Prostate gland (tissue), 2 donors: ENCODE measurements around the gene AFAP1L1. TPM values are rescaled to one million over a fixed set of nuclear protein-coding genes. Genes with fewer than 3 reads are reported as not detected.

Experiments used
- DNase-seq: peaks from one replicate; pipeline ENCODE4 v3.0.0-alpha.2; 2019; ENCODE audit warnings: low spot score
- H3K27ac ChIP-seq, 2 donors: fragments of 200-600 bp; sonication (generic); 2 replicates each; pipeline ENCODE4 v1.5.1; 2017 to 2019
- H3K27me3 ChIP-seq: fragments of 200-600 bp; sonication (generic); replicated peaks from 2 replicates; pipeline ENCODE4 v1.5.1; 2019; ENCODE audit not compliant: insufficient read depth
- H3K36me3 ChIP-seq, 2 donors: fragments of 200-600 bp; sonication (generic); 1 replicate in 1 of 2; 2 replicates in 1 of 2; pipeline versions ENCODE4 v1.5.1 to v1.8.1; 2017 to 2019
- H3K4me1 ChIP-seq: fragments of 200-600 bp; sonication (generic); replicated peaks from 2 replicates; pipeline ENCODE4 v1.5.1; 2019
- H3K4me3 ChIP-seq, 2 donors: fragments of 200-600 bp; sonication (generic); 2 replicates each; pipeline ENCODE4 v1.5.1; 2017 to 2019
- H3K9me3 ChIP-seq: fragments of 200-600 bp; sonication (generic); 2 replicates; pipeline ENCODE4 v1.5.1; 2017
- POLR2A ChIP-seq: fragments of 450-650 bp; IDR thresholded peaks from one replicate; pipeline ENCODE4 v1.6.1; 2016; ENCODE audit warnings: antibody characterized with exemption, mild to moderate bottlenecking
- POLR2AphosphoS5 ChIP-seq: sonication (generic); formaldehyde crosslinking; IDR thresholded peaks from one replicate; pipeline ENCODE4 v1.6.1; 2017; ENCODE audit warnings: antibody characterized with exemption
- WGBS: methylation state at CpG from one replicate; pipeline ENCODE4 v1.1.5; 2018; 5-methylcytosine and 5-hydroxymethylcytosine counted together
- intact Hi-C: fragments of 100-400 bp; cut with DNase I; formaldehyde crosslinking; loops from one replicate; pipeline ENCODE4 v1.14.2; 2022
- total RNA-seq, 2 donors: library from RNA; depleted of rRNA; stranded (reverse); fragments of >200 nt; gene quantifications; one replicate each; pipeline ENCODE4 v1.1.0, GENCODE V29; 2016
- TF ChIP-seq, protein P1 (sequence below), 4 experiments: fragments of 200-600 bp in 2 of 4; fragments of 450-650 bp in 2 of 4; sonication (generic) in 2 of 4; IDR thresholded peaks; 1 replicate in 3 of 4; 2 replicates in 1 of 4; pipeline ENCODE4 v1.5.1; 2016 to 2019; ENCODE audit warnings: antibody characterized with exemption in 4 of 4, mild to moderate bottlenecking in 2 of 4, moderate library complexity in 2 of 4

Gene AFAP1L1
- total RNA-seq, 2 donors from 2014 or later: 8.4 to 10.3 TPM

DNA sequence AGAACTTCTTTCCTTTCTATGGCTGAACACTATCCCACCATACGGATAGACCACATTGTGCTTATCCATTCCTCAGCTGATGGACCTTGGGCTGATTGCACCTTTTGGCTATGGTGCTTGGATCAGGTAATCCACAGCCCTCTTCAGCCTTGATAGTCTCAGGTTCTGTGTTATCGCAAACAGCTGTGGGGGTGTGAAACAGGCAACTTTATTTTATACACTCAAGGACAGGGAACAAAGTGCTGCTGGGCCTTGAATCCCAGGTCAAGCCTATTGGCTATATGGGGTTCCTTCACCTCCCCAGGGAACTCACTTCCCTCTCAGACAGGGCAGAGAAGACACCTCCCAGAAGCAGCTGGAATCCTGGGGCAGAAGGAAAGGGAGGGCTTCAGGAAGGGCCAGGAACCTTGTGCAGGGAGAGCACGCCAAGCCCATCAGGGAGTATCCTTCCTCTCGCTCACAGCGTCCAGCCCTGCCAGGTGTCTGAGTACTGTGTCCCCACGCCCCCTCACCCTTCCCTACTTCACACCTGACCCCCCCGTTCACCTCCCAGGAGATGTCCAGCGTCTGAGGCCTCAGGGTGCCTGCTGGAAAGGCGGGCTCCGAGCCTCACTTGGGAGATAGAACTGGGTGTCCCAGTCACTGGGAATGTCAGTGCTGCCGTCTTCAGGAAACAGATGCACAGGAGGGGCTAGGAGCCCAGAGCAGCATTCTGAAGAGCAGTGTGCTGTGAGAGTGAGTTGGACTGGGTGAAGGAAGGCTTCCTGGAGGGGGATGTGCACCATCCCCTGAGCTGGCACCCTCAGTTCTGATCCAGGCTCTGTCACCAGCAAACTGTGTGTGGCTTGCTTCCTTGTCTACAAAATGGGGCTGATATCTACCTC lies 32.8 kb downstream of the AFAP1L1 start:
- no peaks in the 10 kb centered on the region for H3K27me3 ChIP-seq
- intact Hi-C loops: no loop called here
- no peaks in the 10 kb centered on the region for H3K36me3 ChIP-seq
- no peak for TF ChIP-seq POLR2AphosphoS5
- TF ChIP-seq, protein P1, sequence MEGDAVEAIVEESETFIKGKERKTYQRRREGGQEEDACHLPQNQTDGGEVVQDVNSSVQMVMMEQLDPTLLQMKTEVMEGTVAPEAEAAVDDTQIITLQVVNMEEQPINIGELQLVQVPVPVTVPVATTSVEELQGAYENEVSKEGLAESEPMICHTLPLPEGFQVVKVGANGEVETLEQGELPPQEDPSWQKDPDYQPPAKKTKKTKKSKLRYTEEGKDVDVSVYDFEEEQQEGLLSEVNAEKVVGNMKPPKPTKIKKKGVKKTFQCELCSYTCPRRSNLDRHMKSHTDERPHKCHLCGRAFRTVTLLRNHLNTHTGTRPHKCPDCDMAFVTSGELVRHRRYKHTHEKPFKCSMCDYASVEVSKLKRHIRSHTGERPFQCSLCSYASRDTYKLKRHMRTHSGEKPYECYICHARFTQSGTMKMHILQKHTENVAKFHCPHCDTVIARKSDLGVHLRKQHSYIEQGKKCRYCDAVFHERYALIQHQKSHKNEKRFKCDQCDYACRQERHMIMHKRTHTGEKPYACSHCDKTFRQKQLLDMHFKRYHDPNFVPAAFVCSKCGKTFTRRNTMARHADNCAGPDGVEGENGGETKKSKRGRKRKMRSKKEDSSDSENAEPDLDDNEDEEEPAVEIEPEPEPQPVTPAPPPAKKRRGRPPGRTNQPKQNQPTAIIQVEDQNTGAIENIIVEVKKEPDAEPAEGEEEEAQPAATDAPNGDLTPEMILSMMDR (IDR thresholded peaks at IDR 0.05): no peak
- no peaks in the 10 kb centered on the region for H3K4me1 ChIP-seq
- 86% methylated on average over 11 of the region's 11 CpGs for WGBS
- no peak for DNase-seq
- no peak overlapping the region for H3K4me3 ChIP-seq
- H3K27ac ChIP-seq: no peak overlapping the region
- no peaks in the 10 kb centered on the region for H3K9me3 ChIP-seq

DNA sequence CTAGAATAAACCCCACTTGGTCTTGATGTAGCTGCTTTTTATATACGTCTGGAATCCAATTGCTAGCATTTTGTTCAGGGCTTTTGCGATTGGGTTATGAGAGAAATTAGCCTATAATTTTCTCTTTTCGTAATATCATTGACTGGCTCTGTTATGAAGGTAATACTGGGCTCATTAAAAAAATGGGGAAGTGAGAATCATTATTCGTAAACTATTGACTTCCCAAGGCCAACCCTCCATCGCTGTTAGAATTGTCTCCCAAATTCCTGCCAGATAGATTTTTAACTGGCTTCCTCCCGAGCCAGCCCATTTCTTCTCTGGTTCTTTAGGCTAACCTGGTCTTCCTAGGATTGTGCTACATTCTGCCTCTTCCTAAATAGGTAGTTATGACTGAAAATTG lies 37.7 kb downstream of the AFAP1L1 start:
- no peak for TF ChIP-seq POLR2AphosphoS5
- TF ChIP-seq, protein P1 (IDR thresholded peaks at IDR 0.05): no peak
- no peak for TF ChIP-seq POLR2A
- intact Hi-C loops: no loop called here
- 87% methylated on average over 6 of the region's 6 CpGs for WGBS
- H3K36me3 ChIP-seq: no peaks in the 10 kb centered on the region
- H3K9me3 ChIP-seq: no peaks in the 10 kb centered on the region
- H3K4me3 ChIP-seq: no peak overlapping the region
- H3K4me1 ChIP-seq: no peaks in the 10 kb centered on the region
- H3K27ac ChIP-seq: no peak overlapping the region
- DNase-seq: no peak
- no peaks in the 10 kb centered on the region for H3K27me3 ChIP-seq

DNA sequence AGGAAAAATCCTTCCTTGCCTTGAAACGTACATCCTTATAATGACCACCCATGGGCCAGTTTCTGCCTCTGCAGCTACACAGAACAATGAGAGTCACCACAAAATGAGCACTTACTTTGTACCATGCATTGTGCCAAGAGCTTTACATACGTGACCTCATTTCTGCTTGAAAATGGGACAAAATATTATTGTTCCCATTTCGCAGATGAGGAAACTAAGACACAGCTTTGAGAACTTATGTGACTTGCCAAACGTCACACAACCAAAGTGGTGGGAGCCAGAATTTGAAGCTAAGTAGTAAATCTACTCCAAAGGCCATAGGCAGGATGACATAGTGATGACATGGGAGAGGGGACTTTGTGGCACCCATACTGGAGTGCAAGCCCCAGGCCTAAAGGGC lies 38.8 kb downstream of the AFAP1L1 start:
- intact Hi-C loops: no loop called here
- H3K4me3 ChIP-seq: no peak overlapping the region

DNA sequence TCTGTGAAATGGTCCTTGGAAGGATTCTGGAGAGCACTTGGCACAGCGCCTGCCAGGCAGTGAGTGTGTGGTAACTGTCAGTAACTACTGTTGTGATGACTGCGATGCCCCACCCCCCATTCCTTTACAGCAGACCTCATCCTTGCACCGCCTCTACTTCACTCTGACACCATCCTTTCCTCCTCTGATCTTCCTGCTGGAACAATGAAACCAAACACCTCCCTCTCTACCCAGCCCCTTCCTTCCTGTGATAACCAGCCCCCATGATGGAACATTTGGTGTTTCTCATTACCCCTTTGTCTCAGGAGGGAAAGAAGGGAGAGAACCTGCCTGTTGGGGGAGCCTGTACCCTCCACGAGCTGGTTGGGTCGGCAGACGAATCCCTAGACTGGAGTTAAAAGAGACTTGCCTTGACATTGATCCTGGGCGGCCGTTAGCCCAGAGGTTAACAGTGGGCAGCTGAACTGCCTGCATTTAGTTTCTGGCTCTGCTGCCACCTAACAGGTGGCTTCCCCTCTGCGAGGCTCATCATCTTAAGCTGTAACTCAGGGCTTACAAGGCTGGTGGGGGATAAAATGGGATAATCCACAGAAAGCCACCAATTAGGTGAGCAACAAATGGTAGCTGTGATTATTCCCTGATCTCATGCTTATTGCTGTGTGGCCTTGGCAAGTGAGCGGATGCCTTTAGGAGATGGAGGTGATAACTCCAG lies 39.4 kb downstream of the AFAP1L1 start:
- Histone ChIP-seq H3K27me3 (no peaks in the 10 kb centered on the region), H3K4me1 (no peaks in the 10 kb centered on the region), H3K27ac (no peak overlapping the region), H3K9me3 (no peaks in the 10 kb centered on the region), H3K36me3 (no peaks in the 10 kb centered on the region), H3K4me3 (no peak overlapping the region)
- intact Hi-C loops: no loop called here
- TF ChIP-seq, protein P1 (IDR thresholded peaks at IDR 0.05): no peak
- TF ChIP-seq POLR2A: no peak
- TF ChIP-seq POLR2AphosphoS5: no peak
- 77% methylated on average over 10 of the region's 10 CpGs for WGBS
- no peak for DNase-seq

More for the DNA sequence above, 38.8 kb downstream of the AFAP1L1 start:
- Histone ChIP-seq H3K27ac (no peak overlapping the region), H3K4me1 (no peaks in the 10 kb centered on the region), H3K27me3 (no peaks in the 10 kb centered on the region), H3K36me3 (no peaks in the 10 kb centered on the region), H3K9me3 (no peaks in the 10 kb centered on the region)
- TF ChIP-seq POLR2A (no peak), POLR2AphosphoS5 (no peak)
- TF ChIP-seq, protein P1 (IDR thresholded peaks at IDR 0.05): no peak
- WGBS: 91% methylated on average over 4 of the region's 4 CpGs
- no peak for DNase-seq
